Gastroesophageal sphincter (tissue), 4 donors: ENCODE measurements around the gene CCL8. TPM values are rescaled to one million over a fixed set of nuclear protein-coding genes. Genes with fewer than 3 reads are reported as not detected.

Source experiments
- ATAC-seq: fragments of 150-250 bp; one replicate; pipeline ENCODE4 v1.9.1; 2016; ENCODE audit warnings: mild to moderate bottlenecking, moderate library complexity
- H3K27ac ChIP-seq, 4 donors: fragments of 200-600 bp; sonication (generic) in 3 of 4; 1 replicate in 3 of 4; 2 replicates in 1 of 4; pipeline ENCODE4 v1.5.1; 2016 to 2019
- H3K27me3 ChIP-seq: fragments of 200-600 bp; sonication (generic); one replicate; pipeline ENCODE4 v1.5.1; 2019
- H3K36me3 ChIP-seq, 2 donors: fragments of 200-600 bp; sonication (generic); one replicate each; pipeline ENCODE4 v1.5.1; 2019; ENCODE audit warnings: control low read depth in 1 of 2
- H3K4me1 ChIP-seq, 3 donors: fragments of 200-600 bp; sonication (generic); 1 replicate in 2 of 3; 2 replicates in 1 of 3; pipeline ENCODE4 v1.5.1; 2016 to 2019; ENCODE audit warnings: control low read depth in 2 of 3
- H3K4me3 ChIP-seq, 2 donors: fragments of 200-600 bp; sonication (generic); one replicate each; pipeline ENCODE4 v1.5.1; 2019; ENCODE audit warnings: mild to moderate bottlenecking in 1 of 2, moderate library complexity in 1 of 2
- H3K9me3 ChIP-seq, 3 donors: fragments of 200-600 bp; sonication (generic); one replicate each; pipeline ENCODE4 v1.5.1; 2017 to 2019; ENCODE audit warnings: control low read depth in 2 of 3
- CTCF ChIP-seq, 4 experiments: fragments of 200-600 bp in 2 of 4; fragments of 450-650 bp in 2 of 4; sonication (generic) in 1 of 4; IDR thresholded peaks; one replicate each; pipeline ENCODE4 v1.5.1; 2017 to 2019; ENCODE audit warnings: antibody characterized with exemption in 4 of 4, mild to moderate bottlenecking in 2 of 4, moderate library complexity in 2 of 4
- EP300 ChIP-seq: sonication (generic); formaldehyde crosslinking; IDR thresholded peaks from one replicate; pipeline ENCODE4 v1.6.1; 2017; ENCODE audit warnings: antibody characterized with exemption, mild to moderate bottlenecking
- POLR2A ChIP-seq, 2 donors: fragments of 450-650 bp; IDR thresholded peaks; one replicate each; pipeline ENCODE4 v1.6.1; 2017; ENCODE audit warnings: antibody characterized with exemption in 2 of 2, mild to moderate bottlenecking in 2 of 2, moderate library complexity in 1 of 2
- POLR2AphosphoS5 ChIP-seq: sonication (generic); formaldehyde crosslinking; IDR thresholded peaks from one replicate; pipeline ENCODE4 v1.6.1; 2017; ENCODE audit warnings: antibody characterized with exemption
- WGBS, 2 donors: methylation state at CpG; one replicate each; pipeline ENCODE4 v1.1.5; 2018; ENCODE audit warnings: low coverage in 1 of 2; 5-methylcytosine and 5-hydroxymethylcytosine counted together
- total RNA-seq, 4 donors: library from RNA; depleted of rRNA; stranded (reverse); fragments of >200 nt; gene quantifications; one replicate each; pipeline ENCODE4 v1.1.0, GENCODE V29; 2016

The CCL8 gene
- total RNA-seq, 4 donors from 2014 or later = 0.27 to 0.81 TPM; not detected in 2

GRCh38 chr17:34370997-34371395, 51.8 kb downstream of the CCL8 start:
- Histone ChIP-seq H3K27me3 (peaks cover 14% of the 10 kb centered on the region), H3K4me3 (no peak overlapping the region), H3K9me3 (no peaks in the 10 kb centered on the region), H3K36me3 (no peaks in the 10 kb centered on the region), H3K4me1 (no peaks in the 10 kb centered on the region), H3K27ac (no peak overlapping the region)
- no peak for ATAC-seq
- TF ChIP-seq POLR2A (IDR thresholded peaks at IDR 0.05) = no peak
- no peak for TF ChIP-seq POLR2AphosphoS5
- TF ChIP-seq CTCF (IDR thresholded peaks at IDR 0.05) = no peak
- no peak for TF ChIP-seq EP300
- WGBS, 2 donors = 25 to 64% methylated on average over 3 of the region's 3 CpGs

Other genes with a start within 250 kb of the CCL8 start
- 100 to 1,000 TPM in 1 of 4 donors, 10 to 100 TPM in 2, 1 to 10 TPM in 1; 5.0 to 121 (median 20.9) TPM for gene CCL2, start 64.2 kb upstream of the CCL8 start, total RNA-seq
- gene CCL7, start 49.2 kb upstream of the CCL8 start, total RNA-seq = 1 to 10 TPM in 1 of 4 donors, not detected in 3; 2.2 TPM
- gene CCL11, start 33.7 kb upstream of the CCL8 start, total RNA-seq = 1 to 10 TPM; 2.0 to 4.5 (median 2.7) TPM
- gene CCL13, start 37.0 kb downstream of the CCL8 start, total RNA-seq = 1 to 10 TPM in 3 of 4 donors, not detected in 1; 1.7 to 4.3 (median 2.3) TPM
- not detected for gene CCL1, start 43.8 kb downstream of the CCL8 start, total RNA-seq